HAP-1 (cell line): ENCODE data around the gene WDR45.
A peak's percentile ranks its signal among the peaks of the same experiment; 100 is the strongest.

Experiments used
- DNase-seq, 2 experiments: peaks; one replicate each; pipeline ENCODE4 v3.0.0-alpha.2; 2016 to 2020; ENCODE audit warnings: low spot score in 2 of 2
- H3K27me3 ChIP-seq: fragments of 250-450 bp; sonication (Bioruptor Pico); 2 replicates; pipeline ENCODE4 v1.5.1; 2020; ENCODE audit warnings: low read depth, mild to moderate bottlenecking, moderate library complexity
- H3K36me3 ChIP-seq: fragments of 250-450 bp; sonication (Bioruptor Pico); replicated peaks from 2 replicates; pipeline ENCODE4 v1.5.1; 2020; ENCODE audit warnings: mild to moderate bottlenecking
- H3K4me1 ChIP-seq: fragments of 250-450 bp; sonication (Bioruptor Pico); 2 replicates; pipeline ENCODE4 v1.5.1; 2020; ENCODE audit warnings: mild to moderate bottlenecking
- H3K4me3 ChIP-seq: fragments of 250-450 bp; sonication (Bioruptor Pico); 2 replicates; pipeline ENCODE4 v1.5.1; 2020; ENCODE audit warnings: mild to moderate bottlenecking, moderate library complexity
- H3K9me3 ChIP-seq: fragments of 250-450 bp; sonication (Bioruptor Pico); 2 replicates; pipeline ENCODE4 v1.5.1; 2020; ENCODE audit warnings: mild to moderate bottlenecking, moderate library complexity
- in situ Hi-C: fragments of 300-500 bp; cut with MboI; formaldehyde crosslinking; loops from 3 replicates; pipeline ENCODE4 v1.14.3; 2020; ENCODE audit warnings: low sequenced_read_pairs, inconsistent platforms, mixed read lengths

WDR45 gene

GRCh38 chrX:49102190-49102589 lies 22.5 kb upstream of the WDR45 start:
- Histone ChIP-seq H3K27me3 (no peaks in the 10 kb centered on the region), H3K36me3 (no peaks in the 10 kb centered on the region), H3K4me1 (peaks cover 13% of the 10 kb centered on the region), H3K9me3 (no peaks in the 10 kb centered on the region), H3K4me3 (no peak overlapping the region)
- DNase-seq: no peak
- in situ Hi-C loops: loop anchor here (10.0 kb wide), 1 partner anchor 117 kb away; no protein-coding TSS in a partner anchor

GRCh38 chrX:49101629-49101984 lies 21.9 kb upstream of the WDR45 start:
- H3K4me3 ChIP-seq: peak overlapping the region; percentile 82
- H3K36me3 ChIP-seq: no peaks in the 10 kb centered on the region
- no peak for DNase-seq
- in situ Hi-C loops: loop anchor here (10.0 kb wide), 1 partner anchor 117 kb away; no protein-coding TSS in a partner anchor
- H3K4me1 ChIP-seq: peaks cover 13% of the 10 kb centered on the region
- H3K9me3 ChIP-seq: no peaks in the 10 kb centered on the region
- H3K27me3 ChIP-seq: no peaks in the 10 kb centered on the region

- H3K4me3 ChIP-seq: peak overlapping the region; percentile 82
- H3K36me3 ChIP-seq: no peaks in the 10 kb centered on the region
- H3K9me3 ChIP-seq: no peaks in the 10 kb centered on the region
- in situ Hi-C loops: loop anchor here (10.0 kb wide), 1 partner anchor 116 kb away; no protein-coding TSS in a partner anchor
- no peaks in the 10 kb centered on the region for H3K27me3 ChIP-seq
- H3K4me1 ChIP-seq: peaks cover 13% of the 10 kb centered on the region
- peak; percentile 96 to 98 for DNase-seq
Measured at GRCh38 chrX:49100704-49101628, 21.3 kb upstream of the WDR45 start.

GRCh38 chrX:49096419-49096818 lies 16.7 kb upstream of the WDR45 start:
- Histone ChIP-seq H3K36me3 (no peaks in the 10 kb centered on the region), H3K4me3 (no peak overlapping the region), H3K9me3 (no peaks in the 10 kb centered on the region), H3K4me1 (peaks cover 8% of the 10 kb centered on the region), H3K27me3 (no peaks in the 10 kb centered on the region)
- no peak for DNase-seq
- in situ Hi-C loops: no loop called here

- no peak for DNase-seq
- in situ Hi-C loops: no loop called here
- no peaks in the 10 kb centered on the region for H3K36me3 ChIP-seq
- H3K4me1 ChIP-seq: no peaks in the 10 kb centered on the region
- no peak overlapping the region for H3K4me3 ChIP-seq
- no peaks in the 10 kb centered on the region for H3K9me3 ChIP-seq
- H3K27me3 ChIP-seq: no peaks in the 10 kb centered on the region
Measured at GRCh38 chrX:49089553-49089952, 9.9 kb upstream of the WDR45 start.

GRCh38 chrX:49082271-49082871 lies 2.7 kb upstream of the WDR45 start:
- DNase-seq: no peak
- in situ Hi-C loops: no loop called here
- Histone ChIP-seq H3K4me1 (peaks cover 5% of the 10 kb centered on the region), H3K9me3 (no peaks in the 10 kb centered on the region), H3K27me3 (no peaks in the 10 kb centered on the region), H3K4me3 (no peak overlapping the region), H3K36me3 (peaks cover 4% of the 10 kb centered on the region; the same call in 1 of the 2 replicates)

- in situ Hi-C loops: no loop called here
- Histone ChIP-seq H3K4me1 (peaks cover 5% of the 10 kb centered on the region), H3K9me3 (no peaks in the 10 kb centered on the region), H3K4me3 (no peak overlapping the region), H3K27me3 (no peaks in the 10 kb centered on the region), H3K36me3 (peaks cover 5% of the 10 kb centered on the region)
- DNase-seq: no peak
Measured at GRCh38 chrX:49077941-49078340, 1.7 kb downstream of the WDR45 start.

- H3K36me3 ChIP-seq: peaks cover 5% of the 10 kb centered on the region
- DNase-seq: no peak
- H3K4me1 ChIP-seq: peaks cover 5% of the 10 kb centered on the region
- no peaks in the 10 kb centered on the region for H3K27me3 ChIP-seq
- no peak overlapping the region for H3K4me3 ChIP-seq
- in situ Hi-C loops: no loop called here
- no peaks in the 10 kb centered on the region for H3K9me3 ChIP-seq
Measured at GRCh38 chrX:49075347-49075746, 4.3 kb downstream of the WDR45 start.

GRCh38 chrX:49073601-49074575 lies 5.8 kb downstream of the WDR45 start, which contains the start of gene PRAF2:
Gene PRAF2, minus strand, starts transcription at chrX:49074002. Its CDS starts 15 bp downstream, at chrX:49073987.
- Histone ChIP-seq H3K9me3 (no peaks in the 10 kb centered on the region), H3K36me3 (peaks cover 5% of the 10 kb centered on the region), H3K4me1 (no peaks in the 10 kb centered on the region; the same call in 1 of the 2 replicates), H3K4me3 (no peak within 1 kb of the TSS), H3K27me3 (no peaks in the 10 kb centered on the region)
- in situ Hi-C loops: no loop called here
- DNase-seq: no peak

GRCh38 chrX:49072712-49073095 lies 7.0 kb downstream of the WDR45 start:
- DNase-seq: no peak
- in situ Hi-C loops: no loop called here
- H3K4me3 ChIP-seq: no peak overlapping the region
- no peaks in the 10 kb centered on the region for H3K4me1 ChIP-seq
- H3K36me3 ChIP-seq: peaks cover 5% of the 10 kb centered on the region
- no peaks in the 10 kb centered on the region for H3K9me3 ChIP-seq
- no peaks in the 10 kb centered on the region for H3K27me3 ChIP-seq

GRCh38 chrX:49071877-49072711 lies 7.6 kb downstream of the WDR45 start:
- Histone ChIP-seq H3K4me3 (no peak overlapping the region), H3K9me3 (no peaks in the 10 kb centered on the region), H3K4me1 (no peaks in the 10 kb centered on the region), H3K27me3 (no peaks in the 10 kb centered on the region), H3K36me3 (no peaks in the 10 kb centered on the region; the same call in none of the 2 replicates)
- in situ Hi-C loops: no loop called here
- no peak for DNase-seq

GRCh38 chrX:49070988-49071387 lies 8.7 kb downstream of the WDR45 start:
- in situ Hi-C loops: no loop called here
- H3K4me1 ChIP-seq: no peaks in the 10 kb centered on the region
- no peaks in the 10 kb centered on the region for H3K27me3 ChIP-seq
- no peaks in the 10 kb centered on the region; the same call in none of the 2 replicates for H3K36me3 ChIP-seq
- no peaks in the 10 kb centered on the region for H3K9me3 ChIP-seq
- H3K4me3 ChIP-seq: no peak overlapping the region
- DNase-seq: no peak

- H3K36me3 ChIP-seq: no peaks in the 10 kb centered on the region
- no peak overlapping the region for H3K4me3 ChIP-seq
- H3K4me1 ChIP-seq: no peaks in the 10 kb centered on the region
- H3K27me3 ChIP-seq: no peaks in the 10 kb centered on the region
- H3K9me3 ChIP-seq: no peaks in the 10 kb centered on the region
- no peak for DNase-seq
- in situ Hi-C loops: no loop called here
Measured at GRCh38 chrX:49069038-49069437, 10.6 kb downstream of the WDR45 start.
